GM19238 (cell line): ENCODE results near the gene EMC7.
"Not testable (repeated sequence)": the region's sequence is repeated elsewhere in the genome, so short reads cannot be mapped to it uniquely, and the experiment has no call there.

ENCODE experiments used
- DNase-seq: peaks from one replicate; pipeline ENCODE4 v3.0.0; 2011; ENCODE audit warnings: low spot score; ENCODE audit not compliant: insufficient read length

The EMC7 gene

GRCh38 chr15:34085746-34086145 lies 15.9 kb downstream of the EMC7 start:
- no peak for DNase-seq

- DNase-seq: no peak
These were observed 17.6 kb downstream of the EMC7 start for GRCh38 chr15:34084086-34084485.

- DNase-seq: no peak
These were observed 21.8 kb downstream of the EMC7 start for GRCh38 chr15:34079904-34080303.

- DNase-seq: no peak
These were observed 22.8 kb downstream of the EMC7 start for GRCh38 chr15:34078900-34079299.

GRCh38 chr15:34076785-34077184 lies 24.9 kb downstream of the EMC7 start:
- no peak for DNase-seq

- no peak for DNase-seq
These were observed 31.7 kb downstream of the EMC7 start for GRCh38 chr15:34070003-34070402.

- no peak for DNase-seq
These were observed 35.7 kb downstream of the EMC7 start for GRCh38 chr15:34065941-34066340.

GRCh38 chr15:34065261-34065660 lies 36.4 kb downstream of the EMC7 start:
- DNase-seq: no peak

GRCh38 chr15:34064438-34064837 lies 37.2 kb downstream of the EMC7 start:
- DNase-seq: no peak

GRCh38 chr15:34059946-34060345 lies 41.7 kb downstream of the EMC7 start:
- no peak for DNase-seq

- DNase-seq: no peak
These were observed 42.2 kb downstream of the EMC7 start for GRCh38 chr15:34059476-34059875.

GRCh38 chr15:34056911-34057310 lies 44.8 kb downstream of the EMC7 start:
- DNase-seq: no peak

GRCh38 chr15:34055868-34056595 lies 45.6 kb downstream of the EMC7 start:
- DNase-seq: no peak

- DNase-seq: no peak
These were observed 47.5 kb downstream of the EMC7 start for GRCh38 chr15:34054081-34054707.

- DNase-seq: not testable (repeated sequence)
These were observed 51.3 kb downstream of the EMC7 start for GRCh38 chr15:34050385-34050784.

- no peak for DNase-seq
These were observed 52.5 kb downstream of the EMC7 start for GRCh38 chr15:34049112-34049511.

- DNase-seq: no peak
These were observed 53.5 kb downstream of the EMC7 start for GRCh38 chr15:34047893-34048775.

GRCh38 chr15:34046471-34047145 lies 55.1 kb downstream of the EMC7 start:
- DNase-seq: no peak

- DNase-seq: no peak
These were observed 57.8 kb downstream of the EMC7 start for GRCh38 chr15:34043813-34044212.

- no peak for DNase-seq
These were observed 58.3 kb downstream of the EMC7 start for GRCh38 chr15:34043391-34043790.

GRCh38 chr15:34039790-34040113 lies 61.9 kb downstream of the EMC7 start:
- DNase-seq: no peak
